GM23248 (cell line): Measurements from ENCODE around the gene POLR1G. TPM values are rescaled to one million over a fixed set of nuclear protein-coding genes. Genes with fewer than 3 reads are reported as not detected.
"Not testable (repeated sequence)": the region's sequence is repeated elsewhere in the genome, so short reads cannot be mapped to it uniquely, and the experiment has no call there.

Experiments used
- DNase-seq: peaks from one replicate; pipeline ENCODE4 v3.0.0-alpha.2; 2015
- H2AFZ ChIP-seq: fragments of 200-600 bp; sonication (generic); 2 replicates; pipeline ENCODE4 v1.6.1; 2016; ENCODE audit warnings: antibody characterized with exemption
- H3F3A ChIP-seq: fragments of 200-600 bp; sonication (generic); 2 replicates; pipeline ENCODE4 v1.6.1; 2016; ENCODE audit warnings: mild to moderate bottlenecking, antibody characterized with exemption, mixed run types; ENCODE audit not compliant: insufficient read depth
- H3K27ac ChIP-seq: fragments of 200-600 bp; sonication (generic); 2 replicates; pipeline ENCODE4 v1.5.1; 2016; ENCODE audit warnings: mild to moderate bottlenecking
- H3K27me3 ChIP-seq: fragments of 200-600 bp; sonication (generic); replicated peaks from 2 replicates; pipeline ENCODE4 v1.6.1; 2016; ENCODE audit warnings: mild to moderate bottlenecking; ENCODE audit not compliant: insufficient read depth
- H3K36me3 ChIP-seq: fragments of 200-600 bp; sonication (generic); 2 replicates; pipeline ENCODE4 v1.6.1; 2016; ENCODE audit warnings: low read depth, mild to moderate bottlenecking
- H3K4me1 ChIP-seq: fragments of 200-600 bp; sonication (generic); 2 replicates; pipeline ENCODE4 v1.6.1; 2016; ENCODE audit warnings: mild to moderate bottlenecking; ENCODE audit not compliant: insufficient read depth
- H3K4me2 ChIP-seq: fragments of 200-600 bp; sonication (generic); one replicate; pipeline ENCODE4 v1.6.1; 2016; ENCODE audit warnings: mild to moderate bottlenecking; ENCODE audit not compliant: unreplicated experiment
- H3K4me3 ChIP-seq: fragments of 200-600 bp; sonication (generic); 2 replicates; pipeline ENCODE4 v1.5.1; 2016; ENCODE audit warnings: mild to moderate bottlenecking
- H3K79me2 ChIP-seq: fragments of 200-600 bp; sonication (generic); 2 replicates; pipeline ENCODE4 v1.6.1; 2016; ENCODE audit warnings: mild to moderate bottlenecking; ENCODE audit not compliant: insufficient read depth
- H3K9ac ChIP-seq: fragments of 200-600 bp; sonication (generic); 2 replicates; pipeline ENCODE4 v1.6.1; 2016; ENCODE audit warnings: mild to moderate bottlenecking
- H3K9me2 ChIP-seq: fragments of 200-600 bp; sonication (generic); 2 replicates; pipeline ENCODE4 v1.6.1; 2016; ENCODE audit warnings: mixed run types, mild to moderate bottlenecking, moderate library complexity; ENCODE audit not compliant: insufficient read depth
- H3K9me3 ChIP-seq: fragments of 200-600 bp; sonication (generic); one replicate; pipeline ENCODE4 v1.6.1; 2017; ENCODE audit warnings: low read depth
- H4K20me1 ChIP-seq: fragments of 200-600 bp; sonication (generic); 2 replicates; pipeline ENCODE4 v1.6.0; 2016; ENCODE audit not compliant: insufficient read depth
- EZH2 ChIP-seq: fragments of 200-600 bp; sonication (generic); IDR thresholded peaks from 2 replicates; pipeline ENCODE4 v1.6.1; 2018; ENCODE audit warnings: antibody characterized with exemption, mild to moderate bottlenecking; ENCODE audit not compliant: insufficient read depth, poor library complexity, severe bottlenecking
- EZH2phosphoT487 ChIP-seq: fragments of 200-600 bp; sonication (generic); IDR thresholded peaks from 2 replicates; pipeline ENCODE4 v1.6.1; 2018; ENCODE audit warnings: antibody characterized with exemption, moderate library complexity, mild to moderate bottlenecking, low read depth; ENCODE audit not compliant: insufficient read depth
- WGBS, 2 experiments: methylation state at CpG; one replicate each; pipeline ENCODE4 v1.1.6; 2015 to 2017; ENCODE audit warnings: low lambda C conversion rate in 2 of 2, low coverage in 1 of 2; ENCODE audit errors: missing lambda C conversion rate in 2 of 2; 5-methylcytosine and 5-hydroxymethylcytosine counted together
- in situ Hi-C: fragments of 300-500 bp; cut with MboI; formaldehyde crosslinking; loops from 2 replicates; pipeline ENCODE4 v1.15.0; 2020
- polyA plus RNA-seq: library from polyadenylated mRNA; unstranded; fragments of >200 nt; fragmentation: Nextera tagmentation; extraction: Ambion mirVana; gene quantifications from 2 replicates; pipeline ENCODE4 v1.2.1, GENCODE V29; 2016
- total RNA-seq: library from RNA; depleted of rRNA; stranded (reverse); fragments of >200 nt; shearing (Covaris generic); gene quantifications from 2 replicates; pipeline ENCODE4 v1.2.3, GENCODE V29; 2014

The POLR1G gene
- total and polyA plus RNA-seq, 2 experiments from 2014 or later, result 8.8 to 10.8 TPM

- Histone ChIP-seq H3K4me2 (no peak overlapping the region), H3K27ac (no peak overlapping the region), H3K79me2 (peaks cover 19% of the 10 kb centered on the region), H3K9me3 (no peaks in the 10 kb centered on the region), H3K9ac (no peak overlapping the region), H3K4me3 (no peak overlapping the region), H3K27me3 (no peaks in the 10 kb centered on the region), H3F3A (peaks cover 19% of the 10 kb centered on the region; the same call in 1 of the 2 replicates), H2AFZ (no peak overlapping the region), H3K36me3 (peaks cover 14% of the 10 kb centered on the region; the same call in 1 of the 2 replicates), H3K4me1 (peaks cover 11% of the 10 kb centered on the region; the same call in 1 of the 2 replicates), H3K9me2 (no peaks in the 10 kb centered on the region), H4K20me1 (no peaks in the 10 kb centered on the region)
- no peak for DNase-seq
- in situ Hi-C loops, result no loop called here
- 85 to 87% methylated on average over 15 of the region's 15 CpGs for WGBS, 2 experiments
- TF ChIP-seq EZH2, result no peak
- TF ChIP-seq EZH2phosphoT487, result no peak
Observed at GRCh38 chr19:45408830-45409556, 2.5 kb downstream of the POLR1G start.

GRCh38 chr19:45409557-45409920 is 3.1 kb downstream of the POLR1G start:
- H3K4me2 ChIP-seq, result no peak overlapping the region
- H3K27ac ChIP-seq, result no peak overlapping the region
- TF ChIP-seq EZH2phosphoT487 (no peak), EZH2 (no peak)
- in situ Hi-C loops, result no loop called here
- H4K20me1 ChIP-seq, result no peaks in the 10 kb centered on the region
- H3K4me1 ChIP-seq, result peaks cover 8% of the 10 kb centered on the region; the same call in 1 of the 2 replicates
- peaks cover 16% of the 10 kb centered on the region; the same call in 1 of the 2 replicates for H3K36me3 ChIP-seq
- H3K27me3 ChIP-seq, result no peaks in the 10 kb centered on the region
- H3K9me2 ChIP-seq, result no peaks in the 10 kb centered on the region
- H3K79me2 ChIP-seq, result peaks cover 15% of the 10 kb centered on the region
- H3K4me3 ChIP-seq, result no peak overlapping the region
- peaks cover 19% of the 10 kb centered on the region; the same call in 1 of the 2 replicates for H3F3A ChIP-seq
- WGBS, 2 experiments, result 63 to 75% methylated on average over 4 of the region's 4 CpGs
- no peak overlapping the region for H3K9ac ChIP-seq
- no peaks in the 10 kb centered on the region for H3K9me3 ChIP-seq
- no peak for DNase-seq
- H2AFZ ChIP-seq, result no peak overlapping the region

- not testable (repeated sequence) for H3K27ac ChIP-seq
- 96% methylated on average over 4 of the region's 4 CpGs for WGBS, 2 experiments
- peaks cover 19% of the 10 kb centered on the region; the same call in 1 of the 2 replicates for H3F3A ChIP-seq
Observed at GRCh38 chr19:45410330-45410729, 3.9 kb downstream of the POLR1G start.

GRCh38 chr19:45413497-45413896 is 7.1 kb downstream of the POLR1G start:
- in situ Hi-C loops, result no loop called here
- Histone ChIP-seq H3K9me2 (no peaks in the 10 kb centered on the region), H3F3A (0 out of 2 replicates have a peak, but pooled peaks cover 12% of the 10 kb centered on the region), H2AFZ (no peak overlapping the region), H3K36me3 (peaks cover 32% of the 10 kb centered on the region; the same call in 1 of the 2 replicates), H3K79me2 (no peaks in the 10 kb centered on the region), H3K4me3 (no peak overlapping the region), H3K4me1 (peaks cover 7% of the 10 kb centered on the region; the same call in 1 of the 2 replicates), H3K27me3 (no peaks in the 10 kb centered on the region), H3K9me3 (no peaks in the 10 kb centered on the region), H3K9ac (no peak overlapping the region), H3K4me2 (no peak overlapping the region), H3K27ac (no peak overlapping the region), H4K20me1 (no peaks in the 10 kb centered on the region)
- 94 to 95% methylated on average over 6 of the region's 6 CpGs for WGBS, 2 experiments
- TF ChIP-seq EZH2 (no peak), EZH2phosphoT487 (no peak)
- no peak for DNase-seq

More at GRCh38 chr19:45410330-45410729, 3.9 kb downstream of the POLR1G start:
- H2AFZ ChIP-seq, H3K4me2 ChIP-seq, H3K9ac ChIP-seq, H4K20me1 ChIP-seq, H3K27me3 ChIP-seq, H3K4me1 ChIP-seq, DNase-seq, H3K4me3 ChIP-seq, H3K9me2 ChIP-seq, H3K9me3 ChIP-seq, in situ Hi-C loops: not testable (repeated sequence)
- Histone ChIP-seq H3K79me2 (peaks cover 15% of the 10 kb centered on the region), H3K36me3 (peaks cover 16% of the 10 kb centered on the region; the same call in 1 of the 2 replicates)
